ENCODE measurements around the gene AGBL4.
"Not testable (repeated sequence)": the region's sequence is repeated elsewhere in the genome, so short reads cannot be mapped to it uniquely, and the experiment has no call there.

AGBL4 gene

DNA sequence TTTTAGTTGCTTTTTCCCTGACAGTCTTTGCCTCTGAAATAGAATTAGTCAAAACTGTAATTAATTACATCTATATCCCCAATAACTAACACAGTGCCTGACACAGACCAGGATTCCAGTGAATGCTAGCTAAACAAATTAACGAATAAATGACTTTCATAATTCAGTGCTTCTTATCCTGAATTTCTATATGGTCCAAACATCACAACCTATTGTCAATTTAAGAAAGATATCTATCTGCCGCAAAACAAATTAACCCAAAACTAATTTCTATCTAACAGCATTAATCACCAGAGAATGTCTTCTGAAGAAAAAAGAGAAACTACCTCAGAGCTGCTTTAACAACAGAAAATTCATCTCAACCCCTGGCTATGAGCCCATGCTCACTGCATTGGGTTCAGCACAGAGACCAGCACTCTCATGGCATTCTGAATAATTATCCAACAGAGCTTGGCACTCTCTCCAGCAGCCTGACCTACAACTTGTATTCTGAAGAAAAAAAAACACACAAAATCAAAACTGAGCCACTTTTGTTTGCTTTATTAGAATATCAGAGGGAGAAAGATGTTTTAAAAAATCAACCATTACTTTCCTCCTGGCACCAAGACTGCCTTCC, 699.7 kb downstream of the AGBL4 start:
- TF ChIP-seq ZNF660 (tag by site-specific recombination; IDR thresholded peaks at IDR 0.05) (no peak), IKZF3 (tag by site-specific recombination; IDR thresholded peaks at IDR 0.05) (no peak), ZNF19 (tag by site-specific recombination; IDR thresholded peaks at IDR 0.05; ENCODE audit: low read depth) (no peak), ZNF239 (tag by site-specific recombination; IDR thresholded peaks at IDR 0.05) (no peak), ZNF211 (tag by site-specific recombination; IDR thresholded peaks at IDR 0.05; ENCODE audit: low read depth) (no peak)
- Histone ChIP-seq H3K9me3 (ENCODE audit: control insufficient read depth, insufficient read depth, low read depth, low read length) (no peaks in the 10 kb centered on the region), H3K4me1 (ENCODE audit: control insufficient read depth, insufficient read depth, low read length) (no peaks in the 10 kb centered on the region), H3K27ac (ENCODE audit: extremely low read depth, low read depth, low read length) (no peak overlapping the region), H3K4me3 (ENCODE audit: low read depth, low read length) (no peak overlapping the region), H3K36me3 (ENCODE audit: control insufficient read depth in 2 of 2, insufficient read depth in 1 of 2, low read length in 2 of 2) (no peaks in the 10 kb centered on the region)
- ChIA-PET POLR2A (no interaction called here), CTCF (interaction anchor here (0.5 kb wide), 1 partner anchor 1305 kb away, joined by 4 read pairs; no protein-coding TSS in a partner anchor)

DNA sequence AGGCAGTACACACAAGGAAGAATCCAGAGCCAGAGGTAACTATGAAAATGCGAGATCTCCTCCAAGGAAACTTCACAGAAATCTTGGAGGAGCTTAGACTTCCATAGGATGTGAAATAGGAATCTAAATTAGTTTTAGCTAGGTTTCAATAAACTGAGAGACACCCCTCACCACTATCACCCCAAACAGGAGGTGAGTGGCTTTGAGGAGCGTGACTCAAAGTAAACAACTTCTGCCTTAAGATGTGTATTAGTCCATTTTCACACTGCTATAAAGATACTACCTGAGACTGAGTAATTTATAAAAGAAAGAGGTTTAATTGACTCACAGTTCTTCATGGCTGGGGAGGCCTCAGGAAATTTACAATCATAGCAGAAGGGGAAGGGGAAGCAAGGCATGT, 703.3 kb downstream of the AGBL4 start:
- POLR2A ChIA-PET; H3K4me3 ChIP-seq (ENCODE audit: low read depth, low read length); H3K27ac ChIP-seq (ENCODE audit: extremely low read depth, low read depth, low read length); H3K9me3 ChIP-seq (ENCODE audit: control insufficient read depth, insufficient read depth, low read depth, low read length); H3K4me1 ChIP-seq (ENCODE audit: control insufficient read depth, insufficient read depth, low read length); H3K36me3 ChIP-seq (ENCODE audit: control insufficient read depth in 2 of 2, insufficient read depth in 1 of 2, low read length in 2 of 2): not testable (repeated sequence)
- CTCF ChIA-PET: interaction anchor here (0.7 kb wide), 1 partner anchor 672 kb away, joined by 3 read pairs; no protein-coding TSS in a partner anchor

DNA sequence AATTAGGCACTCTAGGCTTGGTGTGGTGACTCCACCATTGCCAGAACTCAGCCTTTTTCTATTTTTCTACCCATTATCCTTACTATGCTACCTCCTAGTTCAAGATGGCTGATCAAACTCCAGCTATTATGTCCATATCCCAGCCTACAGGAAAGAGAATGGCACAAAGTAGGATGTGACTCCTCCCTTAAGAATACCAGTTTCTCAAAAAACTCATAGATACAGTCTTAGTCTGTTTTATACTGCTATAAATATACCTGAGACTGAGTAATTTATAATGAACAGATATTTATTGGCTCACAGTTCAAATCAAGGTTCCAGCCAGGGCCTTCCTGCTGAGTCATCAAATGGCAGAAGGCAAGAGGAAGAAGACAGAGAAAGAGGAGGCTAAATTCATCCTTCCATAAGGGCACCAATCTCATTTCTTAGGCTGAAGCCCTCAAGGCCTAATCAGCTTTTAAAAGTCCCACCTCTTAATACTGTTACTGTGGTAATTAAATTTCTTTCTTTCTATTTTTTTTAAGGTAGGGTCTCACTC, 704.3 kb downstream of the AGBL4 start:
- Histone ChIP-seq H3K4me1 (ENCODE audit: control insufficient read depth, insufficient read depth, low read length) (no peaks in the 10 kb centered on the region), H3K9me3 (ENCODE audit: control insufficient read depth, insufficient read depth, low read depth, low read length) (no peaks in the 10 kb centered on the region), H3K4me3 (ENCODE audit: low read depth, low read length) (no peak overlapping the region), H3K36me3 (ENCODE audit: control insufficient read depth in 2 of 2, insufficient read depth in 1 of 2, low read length in 2 of 2) (no peaks in the 10 kb centered on the region), H3K27ac (ENCODE audit: extremely low read depth, low read depth, low read length) (no peak overlapping the region)
- POLR2A ChIA-PET: no interaction called here
- no peak for TF ChIP-seq SALL2 (tag by site-specific recombination; IDR thresholded peaks at IDR 0.05; ENCODE audit: borderline replicate concordance)
- TF ChIP-seq ZNF548 (tag by site-specific recombination; IDR thresholded peaks at IDR 0.05): no peak
- no peak for TF ChIP-seq ZNF792 (tag by site-specific recombination; IDR thresholded peaks at IDR 0.05)
- no peak for TF ChIP-seq ZEB2 (tag by site-specific recombination; IDR thresholded peaks at IDR 0.05)
- no peak for TF ChIP-seq ZNF658 (tag by site-specific recombination; IDR thresholded peaks at IDR 0.05)
- TF ChIP-seq KLF9 (tag by site-specific recombination; IDR thresholded peaks at IDR 0.05; ENCODE audit: low read depth): no peak
- TF ChIP-seq ZNF423 (tag by site-specific recombination; IDR thresholded peaks at IDR 0.05): no peak
- TF ChIP-seq HOXC10 (CRISPR knock-in tag; IDR thresholded peaks at IDR 0.05): no peak
- TF ChIP-seq EGR2 (tag by site-specific recombination; IDR thresholded peaks at IDR 0.05; ENCODE audit: low read depth): no peak
- TF ChIP-seq, protein P1, sequence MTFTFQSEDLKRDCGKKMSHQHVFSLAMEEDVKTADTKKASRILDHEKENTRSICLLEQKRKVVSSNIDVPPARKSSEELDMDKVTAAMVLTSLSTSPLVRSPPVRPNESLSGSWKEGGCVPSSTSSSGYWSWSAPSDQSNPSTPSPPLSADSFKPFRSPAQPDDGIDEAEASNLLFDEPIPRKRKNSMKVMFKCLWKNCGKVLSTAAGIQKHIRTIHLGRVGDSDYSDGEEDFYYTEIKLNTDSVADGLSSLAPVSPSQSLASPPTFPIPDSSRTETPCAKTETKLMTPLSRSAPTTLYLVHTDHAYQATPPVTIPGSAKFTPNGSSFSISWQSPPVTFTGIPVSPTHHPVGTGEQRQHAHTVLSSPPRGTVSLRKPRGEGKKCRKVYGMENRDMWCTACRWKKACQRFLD (tag by site-specific recombination; IDR thresholded peaks at IDR 0.05): no peak
- TF ChIP-seq MZF1 (tag by site-specific recombination; IDR thresholded peaks at IDR 0.05; ENCODE audit: borderline replicate concordance): no peak
- TF ChIP-seq SP3 (tag by site-specific recombination; IDR thresholded peaks at IDR 0.05): no peak
- TF ChIP-seq ZNF341 (tag by site-specific recombination; IDR thresholded peaks at IDR 0.05; ENCODE audit: low read depth): no peak
- TF ChIP-seq, protein P2, sequence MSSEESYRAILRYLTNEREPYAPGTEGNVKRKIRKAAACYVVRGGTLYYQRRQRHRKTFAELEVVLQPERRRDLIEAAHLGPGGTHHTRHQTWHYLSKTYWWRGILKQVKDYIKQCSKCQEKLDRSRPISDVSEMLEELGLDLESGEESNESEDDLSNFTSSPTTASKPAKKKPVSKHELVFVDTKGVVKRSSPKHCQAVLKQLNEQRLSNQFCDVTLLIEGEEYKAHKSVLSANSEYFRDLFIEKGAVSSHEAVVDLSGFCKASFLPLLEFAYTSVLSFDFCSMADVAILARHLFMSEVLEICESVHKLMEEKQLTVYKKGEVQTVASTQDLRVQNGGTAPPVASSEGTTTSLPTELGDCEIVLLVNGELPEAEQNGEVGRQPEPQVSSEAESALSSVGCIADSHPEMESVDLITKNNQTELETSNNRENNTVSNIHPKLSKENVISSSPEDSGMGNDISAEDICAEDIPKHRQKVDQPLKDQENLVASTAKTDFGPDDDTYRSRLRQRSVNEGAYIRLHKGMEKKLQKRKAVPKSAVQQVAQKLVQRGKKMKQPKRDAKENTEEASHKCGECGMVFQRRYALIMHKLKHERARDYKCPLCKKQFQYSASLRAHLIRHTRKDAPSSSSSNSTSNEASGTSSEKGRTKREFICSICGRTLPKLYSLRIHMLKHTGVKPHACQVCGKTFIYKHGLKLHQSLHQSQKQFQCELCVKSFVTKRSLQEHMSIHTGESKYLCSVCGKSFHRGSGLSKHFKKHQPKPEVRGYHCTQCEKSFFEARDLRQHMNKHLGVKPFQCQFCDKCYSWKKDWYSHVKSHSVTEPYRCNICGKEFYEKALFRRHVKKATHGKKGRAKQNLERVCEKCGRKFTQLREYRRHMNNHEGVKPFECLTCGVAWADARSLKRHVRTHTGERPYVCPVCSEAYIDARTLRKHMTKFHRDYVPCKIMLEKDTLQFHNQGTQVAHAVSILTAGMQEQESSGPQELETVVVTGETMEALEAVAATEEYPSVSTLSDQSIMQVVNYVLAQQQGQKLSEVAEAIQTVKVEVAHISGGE (tag by site-specific recombination; conservative IDR thresholded peaks at IDR 0.05; ENCODE audit: low read depth): no peak
- TF ChIP-seq FEZF1 (tag by site-specific recombination; IDR thresholded peaks at IDR 0.05): no peak
- CTCF ChIA-PET: interaction anchor here (0.7 kb wide), 1 partner anchor 673 kb away, joined by 3 read pairs; no protein-coding TSS in a partner anchor

All from HEK293 (cell line).